HG03066 (cell line): ENCODE data around the gene PTPRD.
"Not testable (repeated sequence)": the region's sequence is repeated elsewhere in the genome, so short reads cannot be mapped to it uniquely, and the experiment has no call there.

Experiments used
- ATAC-seq: cut with Tn5 transposase; IDR thresholded peaks from one replicate; pipeline ENCODE4 v1.9.1; 2021; ENCODE audit warnings: low read depth; ENCODE audit not compliant: unreplicated experiment

Gene PTPRD

GRCh38 chr9:8724284-8725018 is 1888.4 kb downstream of the PTPRD start:
- ATAC-seq: no peak

GRCh38 chr9:8723195-8723594 is 1889.6 kb downstream of the PTPRD start:
- ATAC-seq: no peak

DNA sequence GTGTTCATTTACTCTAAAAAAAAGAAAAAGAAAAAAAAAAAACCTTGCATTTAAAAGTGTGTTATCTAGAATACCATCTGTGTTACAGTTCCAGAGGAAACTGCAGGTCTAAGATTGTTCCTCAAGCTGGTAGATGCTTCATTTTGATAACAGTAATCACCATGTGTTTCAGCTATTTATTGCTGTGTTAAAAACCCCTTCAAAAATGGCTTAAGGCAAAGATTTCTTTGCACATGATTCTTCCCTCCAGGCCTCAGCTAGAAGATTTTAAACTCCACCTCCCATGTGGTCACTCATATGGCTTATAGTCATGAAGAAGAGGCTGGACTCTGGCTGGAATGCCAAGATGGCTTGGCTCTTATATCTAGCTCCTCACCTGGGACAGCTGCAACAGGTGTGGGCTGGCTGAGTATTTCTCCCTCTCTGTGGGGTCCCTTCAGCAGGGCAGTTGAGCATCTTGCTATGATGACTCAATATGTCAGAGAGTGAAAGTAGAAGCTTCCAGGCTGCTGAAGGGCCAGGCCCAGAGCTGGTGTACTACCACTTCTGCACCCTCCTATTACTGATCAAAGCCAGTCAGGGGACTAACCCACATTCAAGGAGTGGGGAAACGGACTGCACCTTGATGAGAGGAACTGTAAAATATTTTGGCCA is 1892.8 kb downstream of the PTPRD start:
- ATAC-seq: no peak

DNA sequence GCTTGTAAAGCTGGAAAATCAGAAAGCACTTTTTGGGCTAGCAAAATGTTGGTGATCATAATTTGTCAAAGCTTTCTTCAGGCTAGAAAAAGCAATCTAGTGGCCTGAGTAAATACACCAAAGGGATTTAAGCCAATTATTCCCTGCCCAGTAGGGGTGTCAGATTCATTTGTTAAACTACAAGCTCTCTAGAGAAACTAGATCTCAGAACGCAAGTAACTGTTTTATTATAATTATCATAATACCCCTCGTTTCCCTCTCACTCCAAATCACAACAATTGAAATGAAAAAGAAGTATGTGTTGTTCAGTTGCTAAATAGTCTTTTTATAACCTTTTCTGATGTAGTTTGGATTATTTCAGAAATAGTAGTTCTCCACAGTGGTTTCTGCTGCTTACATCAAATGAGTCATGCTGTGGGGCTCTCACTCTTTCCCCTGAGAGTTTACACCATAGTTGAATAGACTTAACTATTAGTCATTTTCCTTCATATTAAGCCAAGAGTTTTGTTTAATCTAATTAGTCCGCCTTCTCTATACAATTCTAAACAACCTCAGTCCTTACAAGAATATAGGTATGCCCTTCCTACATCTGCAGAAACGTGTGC is 1894.6 kb downstream of the PTPRD start:
- no peak for ATAC-seq

- ATAC-seq: no peak
These were observed 1895.7 kb downstream of the PTPRD start for GRCh38 chr9:8717146-8717545.

- no peak for ATAC-seq
These were observed 1897.0 kb downstream of the PTPRD start for GRCh38 chr9:8715788-8716187.

- ATAC-seq: no peak
These were observed 1899.0 kb downstream of the PTPRD start for GRCh38 chr9:8713811-8714165.

- ATAC-seq: no peak
These were observed 1899.5 kb downstream of the PTPRD start for GRCh38 chr9:8713149-8713810.

GRCh38 chr9:8709731-8710130 is 1903.1 kb downstream of the PTPRD start:
- ATAC-seq: no peak

- ATAC-seq: no peak
These were observed 1904.1 kb downstream of the PTPRD start for GRCh38 chr9:8708728-8709127.

DNA sequence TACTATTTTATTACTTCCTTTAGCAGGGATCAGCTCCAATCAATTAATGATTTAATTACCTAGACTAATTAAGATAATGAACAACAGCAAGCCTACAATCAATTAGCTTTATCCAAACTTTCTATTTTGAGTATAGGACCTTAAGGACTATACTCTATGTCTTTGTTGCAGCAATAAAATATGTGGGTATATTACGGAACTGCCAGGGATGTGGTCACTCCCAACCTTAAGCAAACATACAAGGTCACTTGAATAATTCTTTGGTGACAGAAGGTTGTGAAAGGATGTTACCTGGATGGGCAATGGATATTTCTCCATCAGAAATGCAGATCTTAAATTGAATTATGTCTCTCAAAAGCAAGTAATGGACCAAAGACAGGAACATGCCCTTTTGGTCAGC is 1905.8 kb downstream of the PTPRD start:
- ATAC-seq: no peak

DNA sequence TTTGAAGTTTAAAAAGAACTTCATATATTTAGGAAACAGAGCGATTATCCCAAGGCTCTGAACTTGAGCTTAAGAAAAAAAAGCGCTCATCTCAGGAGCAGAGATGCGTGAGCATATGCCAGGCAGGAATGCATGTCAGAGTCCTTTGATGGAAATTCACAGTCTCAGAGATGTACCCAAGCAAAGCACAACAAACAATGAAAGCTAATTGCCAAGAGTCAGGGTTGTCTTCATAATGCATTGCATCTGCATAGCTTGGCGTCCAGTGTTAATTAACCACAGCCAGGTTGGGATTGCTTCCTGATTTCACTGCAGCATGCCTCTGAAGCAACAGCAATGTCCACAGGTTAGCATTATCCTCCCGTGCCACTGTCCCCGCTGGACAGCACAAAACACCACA is 1906.3 kb downstream of the PTPRD start:
- no peak for ATAC-seq

GRCh38 chr9:8705861-8706260 is 1906.9 kb downstream of the PTPRD start:
- no peak for ATAC-seq

DNA sequence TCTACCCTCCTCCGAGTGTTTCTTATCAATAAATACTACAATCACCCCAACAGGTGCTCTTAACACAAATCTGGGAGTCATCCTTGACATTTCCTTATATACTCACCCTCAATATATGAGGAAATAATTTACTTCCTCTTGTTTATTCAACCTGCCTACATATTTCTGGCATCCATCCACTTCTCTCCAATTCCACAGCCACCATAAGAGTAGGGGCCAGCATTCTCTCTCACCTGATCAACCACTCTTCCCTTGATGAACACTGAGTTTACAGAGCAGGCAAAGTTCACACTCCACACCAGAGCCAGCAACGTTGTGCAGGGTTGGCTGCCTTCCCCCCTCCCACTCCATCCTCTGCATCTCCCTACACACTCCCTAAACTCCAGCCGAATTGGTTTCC is 1908.9 kb downstream of the PTPRD start:
- no peak for ATAC-seq

- ATAC-seq: no peak
These were observed 1910.9 kb downstream of the PTPRD start for GRCh38 chr9:8701904-8702303.

DNA sequence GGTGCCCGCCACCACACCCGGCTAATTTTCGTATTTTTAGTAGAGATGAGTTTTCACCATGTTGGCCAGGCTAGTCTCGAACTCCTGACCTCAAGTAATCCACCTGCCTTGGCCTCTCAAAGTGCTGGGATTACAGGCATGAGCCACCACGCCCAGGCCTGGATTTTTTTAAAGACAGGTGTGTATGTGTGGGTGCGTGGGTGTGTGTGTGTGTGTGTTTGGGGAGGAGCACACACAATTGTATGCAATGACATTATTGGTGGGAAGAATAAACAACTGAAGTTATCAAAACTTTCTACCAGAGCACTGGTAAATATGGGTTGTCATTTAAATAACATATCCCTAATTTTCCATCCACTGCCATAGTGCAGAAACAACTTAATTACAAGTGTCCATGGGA is 1915.2 kb downstream of the PTPRD start:
- not testable (repeated sequence) for ATAC-seq

DNA sequence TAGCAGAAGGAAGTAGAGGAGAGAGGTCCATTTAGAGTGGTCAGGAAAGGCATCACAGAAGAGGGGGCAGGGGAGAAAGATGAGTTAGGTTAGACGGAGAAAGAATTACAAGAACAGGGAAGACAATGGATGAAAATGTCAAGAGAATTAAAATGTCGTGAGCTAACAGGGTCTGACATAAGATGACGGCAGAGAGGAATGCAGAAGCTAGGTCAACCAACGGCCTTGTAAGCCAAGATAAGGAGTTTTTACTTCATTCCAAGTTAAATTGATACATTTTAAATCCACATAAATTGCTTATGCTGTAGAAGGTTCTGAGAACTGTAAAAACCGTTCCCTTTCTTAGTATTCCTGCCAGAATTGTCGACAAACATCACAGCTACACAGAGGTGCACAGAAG is 1916.3 kb downstream of the PTPRD start:
- no peak for ATAC-seq

GRCh38 chr9:8694983-8695588 is 1917.7 kb downstream of the PTPRD start:
- no peak for ATAC-seq

DNA sequence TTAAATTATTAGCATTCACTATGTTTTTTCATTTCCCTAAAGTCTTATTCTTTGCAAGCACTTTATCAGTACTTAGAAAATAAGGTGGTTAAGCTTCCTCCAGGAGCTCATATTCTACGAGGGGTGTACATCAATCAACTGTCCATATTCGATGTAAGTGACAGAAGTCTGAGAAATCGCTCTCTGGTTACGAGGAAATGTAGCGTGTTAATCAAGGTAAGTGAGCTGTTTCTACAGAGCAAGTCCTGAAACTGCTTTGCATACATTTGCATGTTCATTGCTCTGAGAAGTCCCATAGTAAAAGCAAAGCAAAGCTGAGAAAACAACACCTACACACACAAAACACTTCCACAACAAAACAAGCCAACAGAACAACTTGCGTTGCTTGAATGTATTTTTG is 1919.3 kb downstream of the PTPRD start:
- ATAC-seq: no peak

- no peak for ATAC-seq
These were observed 1926.3 kb downstream of the PTPRD start for GRCh38 chr9:8686516-8686915.

GRCh38 chr9:8685825-8686224 is 1927.0 kb downstream of the PTPRD start:
- no peak for ATAC-seq
